ENCODE measurements around the gene FOXK1.

Gene FOXK1

DNA sequence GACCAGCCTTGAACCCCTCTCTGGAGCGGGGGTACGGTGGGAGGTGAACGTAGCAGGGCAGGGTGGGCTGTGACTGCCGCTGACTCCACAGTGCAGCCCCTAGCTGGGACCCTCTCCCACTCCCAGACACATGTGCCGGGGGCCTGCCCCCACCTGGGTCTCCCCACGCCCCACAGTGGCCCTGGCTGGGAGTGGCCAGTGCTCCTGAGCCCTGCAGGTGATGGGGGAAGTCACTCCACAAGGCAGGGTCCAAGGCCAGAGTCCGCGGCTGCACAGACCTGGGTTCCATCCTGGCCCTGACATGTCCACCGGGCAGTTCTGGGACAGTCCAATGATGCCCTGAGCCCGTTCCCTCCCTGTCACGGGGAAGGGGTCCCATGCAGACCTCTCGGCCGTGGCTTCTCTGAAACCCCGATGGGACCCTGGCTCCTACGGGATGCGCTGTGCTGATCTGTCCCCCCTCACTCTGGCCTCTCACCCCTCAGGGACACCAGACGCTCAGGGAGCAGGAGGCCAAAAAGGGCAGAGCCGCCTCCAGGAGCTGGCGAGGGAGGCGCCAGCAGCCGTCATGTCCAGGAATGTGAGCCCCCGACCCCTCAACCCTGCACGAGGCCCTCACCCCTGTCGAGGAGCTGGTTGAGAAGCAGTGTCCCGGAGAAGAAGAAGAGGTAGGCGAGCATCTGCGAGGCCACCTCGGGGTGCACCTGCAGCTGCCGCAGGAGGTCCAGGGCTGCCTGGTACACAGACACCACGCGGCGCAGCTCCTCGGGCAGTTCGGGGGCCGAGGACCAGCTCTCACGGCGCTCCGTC is 133.7 kb downstream of the FOXK1 start:
- H3K27me3 Mint-ChIP-seq: peaks cover 12% of the 10 kb centered on the region
- no peak for DNase-seq
- H3K36me3 Mint-ChIP-seq (ENCODE audit: low read depth): no peaks in the 10 kb centered on the region
- no peaks in the 10 kb centered on the region for H3K4me1 Mint-ChIP-seq
- no peak overlapping the region for H3K4me3 Mint-ChIP-seq
- no peak for ATAC-seq
- H3K9me3 Mint-ChIP-seq: no peaks in the 10 kb centered on the region
- no peak overlapping the region for H3K27ac Mint-ChIP-seq

DNA sequence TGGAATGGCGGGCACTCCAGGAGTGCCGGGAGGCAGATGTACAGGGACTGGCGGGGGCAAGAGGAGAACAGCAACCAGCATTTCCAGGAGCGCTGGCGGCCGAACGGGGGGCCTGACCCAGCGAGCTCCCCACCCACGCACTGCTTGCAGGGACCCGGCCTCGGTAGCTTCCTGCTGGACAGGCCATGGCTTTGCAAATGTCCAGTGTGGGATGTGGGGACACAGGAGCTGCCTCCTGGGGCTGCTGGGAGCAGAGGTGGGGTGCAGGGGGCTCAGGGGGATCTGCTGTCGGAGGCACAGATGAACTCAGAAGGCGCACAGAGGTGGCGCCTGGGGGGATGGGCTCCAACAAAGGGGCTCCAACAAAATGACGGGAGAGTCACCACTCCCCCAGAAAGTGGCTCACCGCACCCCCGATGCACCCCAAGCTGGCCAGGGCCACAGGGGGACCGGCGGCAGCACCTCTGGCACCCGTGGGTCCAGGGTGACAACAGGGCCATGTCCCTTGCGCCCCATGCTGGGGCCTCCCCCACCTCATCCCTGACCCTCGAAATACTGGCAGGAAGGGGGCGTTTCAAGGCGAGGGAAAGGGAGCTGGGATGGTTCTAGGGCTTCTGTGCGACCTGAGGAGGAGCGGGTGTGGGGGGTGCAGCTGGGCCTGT is 134.5 kb downstream of the FOXK1 start:
- no peaks in the 10 kb centered on the region for H3K9me3 Mint-ChIP-seq
- H3K36me3 Mint-ChIP-seq (ENCODE audit: low read depth): no peaks in the 10 kb centered on the region
- H3K27ac Mint-ChIP-seq: no peak overlapping the region
- no peaks in the 10 kb centered on the region for H3K4me1 Mint-ChIP-seq
- no peak overlapping the region for H3K4me3 Mint-ChIP-seq
- DNase-seq (no peak), ATAC-seq (no peak)
- H3K27me3 Mint-ChIP-seq: peaks cover 12% of the 10 kb centered on the region

DNA sequence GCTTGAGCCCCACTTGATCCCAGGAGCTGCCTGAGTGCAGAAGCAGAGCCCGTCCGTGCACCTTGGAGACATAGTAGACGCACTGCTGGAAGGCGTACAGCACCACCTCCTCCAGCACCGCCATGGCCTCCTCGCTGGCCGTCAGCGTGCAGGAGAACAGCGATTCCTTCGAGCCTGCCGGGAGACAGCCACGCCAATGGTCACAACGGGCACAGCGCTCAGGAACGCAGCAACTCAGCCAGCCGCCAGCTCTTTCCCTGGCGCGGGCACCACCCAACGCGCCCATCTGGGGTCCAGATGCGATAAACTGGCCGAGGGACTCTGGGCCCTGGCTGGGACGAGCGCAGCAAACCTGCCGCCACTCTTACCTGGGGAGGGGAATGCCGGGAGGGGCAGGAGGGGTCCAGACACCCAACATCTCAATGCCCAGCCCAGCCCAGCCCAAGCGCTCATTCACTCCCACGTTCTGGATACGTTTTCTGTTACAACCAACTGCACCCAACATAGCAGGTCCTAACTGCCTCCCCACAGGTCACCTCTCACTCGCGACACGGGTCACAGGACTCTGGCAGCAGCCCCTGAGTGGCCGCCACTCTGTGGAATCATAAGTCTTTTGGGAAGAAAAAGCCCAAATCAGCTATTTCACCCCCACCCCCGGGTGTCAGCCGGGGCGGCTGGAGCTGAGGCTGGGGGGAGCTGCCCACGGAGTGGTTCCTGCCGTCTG is 135.2 kb downstream of the FOXK1 start:
- H3K27me3 Mint-ChIP-seq: peaks cover 12% of the 10 kb centered on the region
- H3K36me3 Mint-ChIP-seq (ENCODE audit: low read depth): no peaks in the 10 kb centered on the region
- H3K27ac Mint-ChIP-seq: no peak overlapping the region

DNA sequence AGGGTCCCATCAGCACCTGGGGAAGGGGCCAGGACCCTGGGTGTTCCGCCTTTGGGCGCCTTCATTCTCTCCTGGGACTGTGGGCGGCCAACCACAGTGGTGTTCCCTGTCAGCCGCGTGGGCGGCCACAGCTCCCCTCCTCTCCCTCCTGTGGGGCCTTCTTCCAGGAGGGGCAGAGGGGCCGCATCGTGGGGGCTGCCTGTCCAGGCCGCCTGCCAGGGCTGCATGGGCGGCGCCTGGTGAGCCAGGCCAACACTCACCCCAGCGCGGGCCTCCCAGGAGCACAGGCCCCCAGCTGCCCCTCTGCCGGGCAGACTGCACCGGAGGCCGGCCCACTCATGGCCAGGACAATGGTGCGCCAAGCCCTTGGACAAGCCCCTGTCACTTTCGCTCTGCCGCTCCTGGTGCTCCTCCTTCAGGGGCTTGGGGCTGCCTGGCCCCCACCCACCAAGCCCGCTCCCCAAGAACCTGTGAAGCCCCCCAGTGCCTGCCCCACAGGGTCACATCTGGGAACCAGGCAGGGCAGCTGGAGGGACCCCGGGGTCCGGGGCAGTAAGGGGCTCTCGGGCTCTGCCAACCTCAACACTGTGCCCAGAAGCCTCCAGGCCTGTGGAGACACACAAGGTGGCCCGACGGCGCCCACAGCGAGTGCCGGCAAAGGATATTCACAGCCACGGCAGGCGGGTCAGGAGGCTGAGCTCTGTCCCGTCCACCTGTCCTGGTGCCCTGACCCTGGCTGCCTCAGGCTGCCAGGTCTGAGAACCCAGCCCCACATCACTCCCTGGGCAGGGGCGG is 136.1 kb downstream of the FOXK1 start:
- no peak overlapping the region for H3K4me3 Mint-ChIP-seq
- no peaks in the 10 kb centered on the region for H3K4me1 Mint-ChIP-seq
- DNase-seq (no peak), ATAC-seq (no peak)
- H3K27me3 Mint-ChIP-seq: peaks cover 7% of the 10 kb centered on the region
- no peak overlapping the region for H3K27ac Mint-ChIP-seq
- no peaks in the 10 kb centered on the region for H3K9me3 Mint-ChIP-seq
- H3K36me3 Mint-ChIP-seq (ENCODE audit: low read depth): no peaks in the 10 kb centered on the region

More for the DNA sequence above, 135.2 kb downstream of the FOXK1 start:
- no peaks in the 10 kb centered on the region for H3K9me3 Mint-ChIP-seq
- H3K4me3 Mint-ChIP-seq: no peak overlapping the region
- H3K4me1 Mint-ChIP-seq: no peaks in the 10 kb centered on the region
- DNase-seq: no peak
- ATAC-seq: no peak

DNA sequence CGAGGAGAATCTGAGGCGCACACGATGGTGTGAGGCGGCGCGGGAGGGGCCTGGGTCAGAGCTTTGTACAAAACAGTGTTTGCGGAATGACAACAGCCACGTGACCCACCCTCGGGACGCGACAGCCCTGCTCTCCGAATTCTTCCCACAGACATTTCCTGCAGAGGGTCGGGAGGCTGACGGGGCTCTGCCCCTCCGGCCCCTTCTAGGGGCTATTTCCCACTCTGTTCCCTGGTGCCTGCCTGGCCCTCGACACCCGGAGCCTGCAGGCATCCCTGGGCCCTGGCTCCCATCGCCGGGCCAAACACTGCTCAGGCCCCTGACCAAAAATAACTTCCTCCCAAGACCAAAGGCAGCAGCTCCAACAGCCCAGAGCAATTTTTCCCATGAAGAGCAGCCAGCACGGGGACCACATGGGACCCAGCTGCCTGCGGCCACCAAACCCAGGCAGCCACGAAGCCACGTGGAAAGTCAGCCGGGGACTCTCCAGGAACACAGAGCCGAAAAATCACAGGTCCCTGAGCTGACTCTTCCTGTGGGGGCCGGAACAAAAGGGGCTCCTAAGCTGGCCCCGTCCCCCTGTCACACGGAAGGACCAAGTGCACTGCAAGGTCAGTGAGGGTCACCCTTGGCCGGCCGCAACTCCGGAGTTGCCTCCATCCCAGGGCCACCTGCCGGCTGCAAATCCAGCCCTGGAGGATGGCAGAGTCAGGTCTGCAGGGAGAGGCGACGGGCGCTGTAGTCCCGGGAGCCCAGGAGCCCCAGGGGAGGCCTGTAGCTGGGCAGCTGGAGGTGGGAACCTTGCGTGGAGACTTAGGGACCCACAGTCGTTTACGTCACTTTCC is 137.7 kb downstream of the FOXK1 start:
- no peaks in the 10 kb centered on the region for H3K4me1 Mint-ChIP-seq
- no peak for ATAC-seq

DNA sequence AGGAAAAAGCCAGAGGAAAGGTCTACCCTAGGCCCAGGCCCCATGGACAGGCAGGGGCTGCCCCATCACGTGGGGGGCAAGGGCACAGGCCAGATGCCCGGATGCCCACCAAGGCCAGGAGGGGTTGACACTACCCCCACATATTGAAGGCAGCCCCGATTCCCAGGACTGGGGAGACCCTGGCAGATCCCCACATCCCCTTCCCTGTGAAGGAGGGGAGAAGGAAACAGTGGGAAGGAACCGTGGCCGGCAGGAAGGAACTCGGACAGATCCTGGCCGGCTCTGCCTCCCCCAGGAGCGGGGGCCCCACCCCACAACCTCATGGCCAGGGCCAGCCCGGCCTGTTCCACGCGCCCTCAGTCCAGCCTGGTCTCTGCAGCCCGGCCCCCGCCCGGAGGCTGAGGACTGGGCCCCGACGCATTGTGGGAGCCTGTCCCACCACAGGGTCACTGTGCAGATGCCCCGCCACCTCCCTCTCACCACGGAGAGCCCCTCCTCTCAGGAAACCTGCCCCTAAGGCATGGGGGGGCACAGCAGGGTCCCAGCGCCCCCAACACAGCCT is 138.4 kb downstream of the FOXK1 start:
- H3K4me1 Mint-ChIP-seq: no peaks in the 10 kb centered on the region
- no peak overlapping the region for H3K4me3 Mint-ChIP-seq
- DNase-seq (no peak), ATAC-seq (no peak)
- peaks cover 4% of the 10 kb centered on the region for H3K27me3 Mint-ChIP-seq
- H3K36me3 Mint-ChIP-seq (ENCODE audit: low read depth): no peaks in the 10 kb centered on the region
- no peaks in the 10 kb centered on the region for H3K9me3 Mint-ChIP-seq
- no peak overlapping the region for H3K27ac Mint-ChIP-seq

More for the DNA sequence above, 137.7 kb downstream of the FOXK1 start:
- H3K4me3 Mint-ChIP-seq: no peak overlapping the region
- DNase-seq: no peak
- H3K27me3 Mint-ChIP-seq: peaks cover 3% of the 10 kb centered on the region
- H3K36me3 Mint-ChIP-seq (ENCODE audit: low read depth): no peaks in the 10 kb centered on the region
- no peak overlapping the region for H3K27ac Mint-ChIP-seq
- H3K9me3 Mint-ChIP-seq: no peaks in the 10 kb centered on the region

All from activated naive CD8-positive, alpha-beta T cell treated with anti-CD3 and anti-CD28 coated beads, Interleukin-2, amount 50 U/mL, for 24 hours (primary cell).